Endothelial cell of umbilical vein (primary cell): ENCODE measurements around the gene NSD2. TPM values are rescaled to one million over a fixed set of nuclear protein-coding genes. Genes with fewer than 3 reads are reported as not detected.
"Not testable (repeated sequence)": the region's sequence is repeated elsewhere in the genome, so short reads cannot be mapped to it uniquely, and the experiment has no call there.

Source experiments
- BruUV-seq: library from RNA; stranded (reverse); fragments of 400-500 nt; replicated peaks from 2 replicates; lab custom pipeline; 2021; lab: Mats Ljungman, UMichigan
- CTCF ChIA-PET: fragments of 300-600, 350-600 bp; sonication (Branson Sonifier 250); formaldehyde crosslinking; loops from one replicate; lab custom pipeline; 2021; ENCODE audit warnings: antibody characterized with exemption, inconsistent platforms; lab: Charles Lee
- POLR2A ChIA-PET: fragments of 300-600, 350-600 bp; sonication (Branson Sonifier 250); formaldehyde crosslinking; loops from one replicate; lab custom pipeline; 2021; ENCODE audit warnings: antibody characterized with exemption, inconsistent platforms; lab: Charles Lee
- DNase-seq: peaks from one replicate; pipeline ENCODE4 v3.0.0-alpha.2; 2011; ENCODE audit warnings: low read depth, low spot score
- FAIRE-seq: peaks from 2 replicates; lab custom pipeline; 2011; peaks lifted over from hg19 to GRCh38; lab: Jason Lieb, UNC
- H2AFZ ChIP-seq: 2 replicates; pipeline ENCODE4 v1.6.0; 2012; ENCODE audit warnings: low read depth, low read length, control low read depth, inconsistent platforms
- H3K27ac ChIP-seq: 2 replicates; pipeline ENCODE4 v1.5.1; 2011; ENCODE audit warnings: low read depth, mild to moderate bottlenecking, control low read depth, low read length, moderate library complexity; ENCODE audit not compliant: insufficient read depth
- H3K27me3 ChIP-seq, 2 experiments: 2 replicates each; pipeline versions ENCODE4 v1.6.0 to v1.6.1; 2011; ENCODE audit warnings: low read length in 2 of 2, mixed read lengths in 1 of 2; ENCODE audit not compliant: control insufficient read depth in 2 of 2, insufficient read depth in 2 of 2
- H3K36me3 ChIP-seq, 2 experiments: 2 replicates in 1 of 2; 3 replicates in 1 of 2; pipeline ENCODE4 v1.5.1; 2011; ENCODE audit warnings: low read length in 2 of 2, mild to moderate bottlenecking in 1 of 2, moderate library complexity in 1 of 2; ENCODE audit not compliant: control insufficient read depth in 2 of 2, insufficient read depth in 2 of 2; ENCODE audit errors: extremely low read depth in 1 of 2
- H3K4me1 ChIP-seq: 3 replicates; pipeline ENCODE4 v1.5.1; 2011; ENCODE audit warnings: mild to moderate bottlenecking, low read length; ENCODE audit not compliant: control insufficient read depth, insufficient read depth; ENCODE audit errors: extremely low read depth
- H3K4me2 ChIP-seq: 2 replicates; pipeline ENCODE4 v1.6.1; 2011; ENCODE audit warnings: low read length, control low read depth, mixed read lengths; ENCODE audit not compliant: insufficient read depth
- H3K4me3 ChIP-seq, 3 experiments: fragments of 200-600 bp in 1 of 3; sonication (generic), shearing (Covaris generic) in 1 of 3; replicated peaks in 1 of 3; 2 replicates each; pipeline ENCODE4 v1.5.1; 2011 to 2016; ENCODE audit warnings: control low read depth in 3 of 3, low read length in 3 of 3, mild to moderate bottlenecking in 2 of 3, inconsistent platforms in 1 of 3, low read depth in 1 of 3, moderate library complexity in 1 of 3; ENCODE audit not compliant: insufficient read depth in 1 of 3
- H3K79me2 ChIP-seq: 2 replicates; pipeline ENCODE4 v1.6.0; 2012; ENCODE audit warnings: low read length, inconsistent platforms; ENCODE audit not compliant: control insufficient read depth, insufficient read depth
- H3K9ac ChIP-seq: replicated peaks from 2 replicates; pipeline ENCODE3; 2011; ENCODE audit warnings: low read length, control low read depth; ENCODE audit not compliant: insufficient read depth; ENCODE audit errors: extremely low read depth
- H3K9me1 ChIP-seq: replicated peaks from 3 replicates; pipeline ENCODE4 v1.6.0; 2011; ENCODE audit warnings: mild to moderate bottlenecking, low read length; ENCODE audit not compliant: control insufficient read depth, insufficient read depth; ENCODE audit errors: extremely low read depth
- H3K9me3 ChIP-seq: replicated peaks from 2 replicates; pipeline ENCODE4 v1.5.1; 2012; ENCODE audit warnings: low read length, inconsistent platforms; ENCODE audit not compliant: control insufficient read depth, insufficient read depth
- H4K20me1 ChIP-seq: replicated peaks from 2 replicates; pipeline ENCODE3; 2011; ENCODE audit warnings: mild to moderate bottlenecking, low read length; ENCODE audit not compliant: control insufficient read depth, insufficient read depth; ENCODE audit errors: extremely low read depth
- CTCF ChIP-seq, 2 donors: IDR thresholded peaks; 1 replicate in 1 of 2; 2 replicates in 1 of 2; pipeline ENCODE4 v1.5.1; 2011; ENCODE audit warnings: low read length in 2 of 2, mild to moderate bottlenecking in 2 of 2, moderate library complexity in 2 of 2, control low read depth in 1 of 2, inconsistent platforms in 1 of 2, low read depth in 1 of 2; ENCODE audit not compliant: insufficient read depth in 1 of 2; ENCODE audit errors: extremely low read depth in 1 of 2
- EZH2 ChIP-seq: IDR thresholded peaks from 2 replicates; pipeline ENCODE4 v1.6.1; 2012; ENCODE audit warnings: borderline replicate concordance, low read depth, mild to moderate bottlenecking, moderate library complexity, low read length, inconsistent platforms; ENCODE audit not compliant: severe bottlenecking
- FOS ChIP-seq: IDR thresholded peaks from 2 replicates; pipeline ENCODE4 v1.6.1; 2011; ENCODE audit warnings: mild to moderate bottlenecking, low read length, moderate library complexity, borderline replicate concordance; ENCODE audit not compliant: insufficient read depth
- GATA2 ChIP-seq: IDR thresholded peaks from 2 replicates; pipeline ENCODE4 v1.7.0; 2011; ENCODE audit warnings: low read depth, mild to moderate bottlenecking, moderate library complexity, mixed read lengths, low read length; ENCODE audit not compliant: insufficient read length, insufficient read depth
- JUN ChIP-seq: IDR thresholded peaks from 2 replicates; pipeline ENCODE4 v1.6.1; 2011; ENCODE audit warnings: borderline replicate concordance, low read depth; ENCODE audit not compliant: insufficient read length, insufficient read depth
- MAX ChIP-seq: IDR thresholded peaks from 2 replicates; pipeline ENCODE4 v1.6.1; 2011; ENCODE audit not compliant: insufficient read depth, insufficient read length
- MYC ChIP-seq: IDR thresholded peaks from one replicate; pipeline ENCODE4 v1.6.1; 2011; ENCODE audit warnings: mild to moderate bottlenecking, low read depth, low read length
- POLR2A ChIP-seq: IDR thresholded peaks from 2 replicates; pipeline ENCODE4 v1.6.1; 2012; ENCODE audit warnings: low read depth, mild to moderate bottlenecking, control low read depth, low read length
- POLR2AphosphoS5 ChIP-seq: IDR thresholded peaks from 2 replicates; pipeline ENCODE4 v1.6.1; 2012; ENCODE audit warnings: low read depth, mild to moderate bottlenecking, control low read depth, low read length, moderate library complexity; ENCODE audit not compliant: insufficient read depth
- dilution Hi-C: fragments of 300-500 bp; cut with MboI; formaldehyde crosslinking; loops from one replicate; pipeline ENCODE4 v1.15.0; 2019; ENCODE audit warnings: low sequenced_read_pairs; ENCODE audit not compliant: extremely low pct_ligation_motif_present
- intact Hi-C: fragments of 100-400 bp; cut with micrococcal nuclease; formaldehyde crosslinking; loops from one replicate; pipeline ENCODE4 v1.10.0; 2022
- polyA plus RNA-seq, 4 experiments: library from polyadenylated mRNA; depleted of rRNA in 3 of 4; stranded (reverse) in 3 of 4; unstranded in 1 of 4; fragments of >200 nt; gene quantifications; 2 replicates each; pipeline versions ENCODE4 v1.2.1 to v1.2.3, GENCODE V29; 2011 to 2012; ENCODE audit warnings: missing spikeins in 1 of 4
- total RNA-seq: library from RNA; stranded (reverse); gene quantifications from 2 replicates; pipeline ENCODE4 v1.2.3, GENCODE V29; 2021

The NSD2 gene
- total and polyA plus RNA-seq, 2 donors (not counting 3 experiments of a cell fraction or from before 2014, with no cell fraction given) = 31.3 to 171 TPM

- dilution Hi-C loops = no loop called here
- DNase-seq (no peak), FAIRE-seq (no peak)
- H3K79me2 ChIP-seq = no peaks in the 10 kb centered on the region
- H3K9me1 ChIP-seq = no peaks in the 10 kb centered on the region
- no peak overlapping the region for H2AFZ ChIP-seq
- no peaks in the 10 kb centered on the region for H4K20me1 ChIP-seq
- H3K4me2 ChIP-seq = no peak overlapping the region
- no peak for TF ChIP-seq EZH2
- H3K4me3 ChIP-seq = no peak overlapping the region
- ChIA-PET POLR2A (no interaction called here), CTCF (no interaction called here)
- no peaks in the 10 kb centered on the region for H3K9me3 ChIP-seq
- no peaks in the 10 kb centered on the region for H3K4me1 ChIP-seq
- BruUV-seq = no TSS peak
- H3K27ac ChIP-seq = no peak overlapping the region
- H3K9ac ChIP-seq = no peak overlapping the region
- H3K27me3 ChIP-seq = peaks cover 12 to 17% of the 10 kb centered on the region in 2 experiments
- H3K36me3 ChIP-seq = no peaks in the 10 kb centered on the region
- intact Hi-C loops = no loop called here
Measured at GRCh38 chr4:2024683-2025082, 153.5 kb downstream of the NSD2 start.

- Histone ChIP-seq H3K4me3 (no peak overlapping the region), H3K9me1 (no peaks in the 10 kb centered on the region), H4K20me1 (no peaks in the 10 kb centered on the region), H3K4me2 (no peak overlapping the region), H3K79me2 (no peaks in the 10 kb centered on the region), H2AFZ (no peak overlapping the region), H3K36me3 (no peaks in the 10 kb centered on the region), H3K9ac (no peak overlapping the region), H3K27me3 (peaks cover 12 to 17% of the 10 kb centered on the region in 2 experiments), H3K9me3 (no peaks in the 10 kb centered on the region), H3K4me1 (no peaks in the 10 kb centered on the region), H3K27ac (no peak overlapping the region)
- POLR2A ChIA-PET = no interaction called here
- no TSS peak for BruUV-seq
- no peak for TF ChIP-seq EZH2
- no peak for TF ChIP-seq POLR2AphosphoS5
- TF ChIP-seq POLR2A = no peak
- TF ChIP-seq GATA2 = no peak
- TF ChIP-seq FOS = no peak
- TF ChIP-seq MYC = no peak
- no peak for TF ChIP-seq CTCF (IDR thresholded peaks at IDR 0.05; ENCODE audit: extremely low read depth in 1 of 2, insufficient read depth in 1 of 2, low read depth in 1 of 2, low read length in 2 of 2)
- TF ChIP-seq JUN = no peak
- no peak for TF ChIP-seq MAX
- FAIRE-seq (no peak), DNase-seq (no peak)
- intact Hi-C loops (no loop called here), dilution Hi-C loops (no loop called here)
- CTCF ChIA-PET = interaction anchor here (0.6 kb wide), 1 partner anchor 56 kb away, joined by 3 read pairs; no protein-coding TSS in a partner anchor
Measured at GRCh38 chr4:2025817-2026216, 154.6 kb downstream of the NSD2 start.

- H2AFZ ChIP-seq, intact Hi-C loops, FAIRE-seq, H3K36me3 ChIP-seq, H3K9me3 ChIP-seq, H3K27ac ChIP-seq, POLR2A ChIA-PET, H3K9me1 ChIP-seq, BruUV-seq, DNase-seq, H3K27me3 ChIP-seq, H3K4me2 ChIP-seq, H4K20me1 ChIP-seq, H3K4me1 ChIP-seq, H3K79me2 ChIP-seq, dilution Hi-C loops, H3K9ac ChIP-seq, CTCF ChIA-PET, H3K4me3 ChIP-seq: not testable (repeated sequence)
Measured at GRCh38 chr4:2027120-2027519, 155.9 kb downstream of the NSD2 start.
